ENCODE results near the gene TP53INP2. TPM values are rescaled to one million over a fixed set of nuclear protein-coding genes. Genes with fewer than 3 reads are reported as not detected.
A peak's percentile ranks its signal among the peaks of the same experiment; 100 is the strongest.

The TP53INP2 gene
- total RNA-seq, 6 donors from 2014 or later = 11.2 to 26.1 (median 16.5) TPM

- TF ChIP-seq POLR2AphosphoS5 (IDR thresholded peaks at IDR 0.05) = peak in 1 of 2 donors; percentile 31
- peak in 2 of 4 donors; percentile 38 to 43 for TF ChIP-seq POLR2A (IDR thresholded peaks at IDR 0.05)
- no peak for TF ChIP-seq CTCF (IDR thresholded peaks at IDR 0.05)
- TF ChIP-seq EP300 (IDR thresholded peaks at IDR 0.05) = no peak
- peak; percentile 75 to 87 for ATAC-seq (ENCODE audit: low FRiP score in 2 of 2)
Measured at GRCh38 chr20:34709044-34709830, 5.1 kb downstream of the TP53INP2 start.

GRCh38 chr20:34709831-34710567 lies 5.9 kb downstream of the TP53INP2 start:
- Histone ChIP-seq H3K4me3 (peak overlapping the region; percentile 58 to 87 (median 76)), H3K4me1 (peaks cover 19 to 42% (median 35%) of the 10 kb centered on the region in 4 donors), H3K27ac (peak overlapping the region; percentile 79 to 92 (median 88)), H3K36me3 (peaks cover 0 to 17% (median 12%) of the 10 kb centered on the region in 4 donors), H3K27me3 (peaks cover 0 to 7% (median 0%) of the 10 kb centered on the region in 4 donors), H3K9me3 (no peaks in the 10 kb centered on the region)
- ATAC-seq (ENCODE audit: low FRiP score in 2 of 2) (peak; percentile 32 to 78), DNase-seq (peak; percentile 28 to 95)
- WGBS, 2 donors = 6 to 9% methylated on average over 26 to 48 of the region's 61 CpGs
- peak in 1 of 4 donors; percentile 23 for TF ChIP-seq POLR2A (IDR thresholded peaks at IDR 0.05)
- TF ChIP-seq POLR2AphosphoS5 (IDR thresholded peaks at IDR 0.05) = no peak
- TF ChIP-seq CTCF (IDR thresholded peaks at IDR 0.05) = peak in 3 of 6 experiments; percentile 8 to 23 (median 15)

More at GRCh38 chr20:34709044-34709830, 5.1 kb downstream of the TP53INP2 start:
- H3K9me3 ChIP-seq = no peaks in the 10 kb centered on the region
- H3K27ac ChIP-seq = peak overlapping the region; percentile 79 to 92 (median 88)
- DNase-seq = peak; percentile 80 to 96
- H3K36me3 ChIP-seq = peaks cover 0 to 12% (median 10%) of the 10 kb centered on the region in 4 donors
- peaks cover 23 to 44% (median 38%) of the 10 kb centered on the region in 4 donors for H3K4me1 ChIP-seq
- whole genome bisulfite sequencing, 2 donors = 2 to 3% methylated on average over 10 to 15 of the region's 64 CpGs
- peak overlapping the region; percentile 58 to 87 (median 76) for H3K4me3 ChIP-seq
- peaks cover 0 to 7% (median 0%) of the 10 kb centered on the region in 4 donors for H3K27me3 ChIP-seq

GRCh38 chr20:34710568-34710839 lies 6.4 kb downstream of the TP53INP2 start:
- no peaks in the 10 kb centered on the region for H3K9me3 ChIP-seq
- peaks cover 14 to 37% (median 30%) of the 10 kb centered on the region in 4 donors for H3K4me1 ChIP-seq
- H3K27me3 ChIP-seq = peaks cover 0 to 7% (median 0%) of the 10 kb centered on the region in 4 donors
- DNase-seq = no peak
- peaks cover 0 to 21% (median 14%) of the 10 kb centered on the region in 4 donors for H3K36me3 ChIP-seq
- TF ChIP-seq POLR2AphosphoS5 (IDR thresholded peaks at IDR 0.05) (no peak), CTCF (IDR thresholded peaks at IDR 0.05) (no peak), EP300 (IDR thresholded peaks at IDR 0.05) (no peak), POLR2A (IDR thresholded peaks at IDR 0.05) (no peak)
- H3K27ac ChIP-seq = peak overlapping the region in 2 of 4 donors; percentile 87 to 89
- ATAC-seq (ENCODE audit: low FRiP score in 2 of 2) = no peak
- H3K4me3 ChIP-seq = peak overlapping the region in 3 of 4 donors; percentile 66 to 87 (median 85)

- DNase-seq (no peak), ATAC-seq (ENCODE audit: low FRiP score in 2 of 2) (no peak)
- 92 to 94% methylated on average over 9 of the region's 9 CpGs for WGBS, 2 donors
- Histone ChIP-seq H3K9me3 (no peaks in the 10 kb centered on the region), H3K36me3 (peaks cover 2 to 22% (median 15%) of the 10 kb centered on the region in 4 donors), H3K27ac (no peak overlapping the region), H3K4me1 (peaks cover 9 to 32% (median 25%) of the 10 kb centered on the region in 4 donors), H3K4me3 (no peak overlapping the region), H3K27me3 (peaks cover 0 to 7% (median 0%) of the 10 kb centered on the region in 4 donors)
- TF ChIP-seq POLR2A (IDR thresholded peaks at IDR 0.05) = no peak
- TF ChIP-seq POLR2AphosphoS5 (IDR thresholded peaks at IDR 0.05) = no peak
- TF ChIP-seq CTCF (IDR thresholded peaks at IDR 0.05) = no peak
- no peak for TF ChIP-seq EP300 (IDR thresholded peaks at IDR 0.05)
Measured at GRCh38 chr20:34710861-34711574, 6.9 kb downstream of the TP53INP2 start.

Measured in upper lobe of left lung (tissue), 6 donors.